Fibroblast of skin of right quadriceps (primary cell): ENCODE results near the gene ST8SIA2.

ENCODE experiments used
- DNase-seq: peaks from one replicate; pipeline ENCODE4 v3.0.0-alpha.2; 2013

Gene ST8SIA2

DNA sequence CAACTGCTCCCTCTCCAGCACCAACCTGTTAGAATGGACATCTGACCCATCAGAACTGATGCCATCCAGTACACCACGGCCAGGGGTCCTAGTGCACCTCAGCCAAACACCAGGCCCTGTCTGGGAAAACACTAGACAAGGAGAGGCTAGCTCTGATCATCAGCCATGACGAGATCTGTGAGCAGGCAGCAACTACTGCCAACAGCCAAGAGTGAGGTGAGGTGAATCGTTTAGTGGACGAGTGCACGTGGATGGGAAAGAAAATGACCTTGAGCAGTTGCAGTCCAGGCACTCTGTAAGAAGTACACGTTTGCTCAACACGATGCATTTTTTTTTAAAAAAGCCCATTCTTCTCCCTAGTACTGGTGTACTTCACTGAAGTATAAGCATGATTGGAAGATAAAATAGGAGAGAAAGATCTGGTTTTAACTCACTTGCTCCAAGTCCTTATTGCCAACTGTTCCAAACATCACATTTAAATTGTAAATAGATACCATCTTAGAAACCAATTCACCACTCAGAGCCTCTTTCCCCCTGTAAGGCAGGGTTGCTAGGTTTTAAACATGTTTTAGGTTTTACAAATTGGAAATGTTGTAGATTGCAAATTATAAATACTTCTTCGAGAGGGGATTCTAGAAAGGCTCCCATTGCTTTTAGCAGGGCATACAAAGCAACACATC is 5.7 kb downstream of the ST8SIA2 start:
- no peak for DNase-seq

DNA sequence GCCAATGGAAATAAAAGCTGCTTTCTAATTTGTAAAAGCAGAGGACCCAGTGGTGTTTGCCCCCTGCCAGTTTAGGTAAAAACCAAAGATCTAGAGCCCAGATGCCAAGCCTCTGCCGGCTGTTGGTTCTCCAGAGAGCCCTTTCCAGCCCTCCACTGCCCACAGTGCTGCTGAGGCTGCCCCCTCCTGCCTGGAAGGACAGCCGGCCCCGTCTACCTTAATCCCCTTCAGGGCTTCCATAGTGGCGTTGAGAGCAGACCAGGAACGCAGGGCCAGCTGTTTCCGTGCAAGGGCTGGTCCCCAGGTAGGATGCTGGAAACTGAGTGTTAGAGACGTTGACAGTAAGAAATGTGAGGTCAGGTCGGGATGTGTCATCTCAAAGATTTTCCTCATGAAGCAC is 6.9 kb downstream of the ST8SIA2 start:
- DNase-seq = no peak

DNA sequence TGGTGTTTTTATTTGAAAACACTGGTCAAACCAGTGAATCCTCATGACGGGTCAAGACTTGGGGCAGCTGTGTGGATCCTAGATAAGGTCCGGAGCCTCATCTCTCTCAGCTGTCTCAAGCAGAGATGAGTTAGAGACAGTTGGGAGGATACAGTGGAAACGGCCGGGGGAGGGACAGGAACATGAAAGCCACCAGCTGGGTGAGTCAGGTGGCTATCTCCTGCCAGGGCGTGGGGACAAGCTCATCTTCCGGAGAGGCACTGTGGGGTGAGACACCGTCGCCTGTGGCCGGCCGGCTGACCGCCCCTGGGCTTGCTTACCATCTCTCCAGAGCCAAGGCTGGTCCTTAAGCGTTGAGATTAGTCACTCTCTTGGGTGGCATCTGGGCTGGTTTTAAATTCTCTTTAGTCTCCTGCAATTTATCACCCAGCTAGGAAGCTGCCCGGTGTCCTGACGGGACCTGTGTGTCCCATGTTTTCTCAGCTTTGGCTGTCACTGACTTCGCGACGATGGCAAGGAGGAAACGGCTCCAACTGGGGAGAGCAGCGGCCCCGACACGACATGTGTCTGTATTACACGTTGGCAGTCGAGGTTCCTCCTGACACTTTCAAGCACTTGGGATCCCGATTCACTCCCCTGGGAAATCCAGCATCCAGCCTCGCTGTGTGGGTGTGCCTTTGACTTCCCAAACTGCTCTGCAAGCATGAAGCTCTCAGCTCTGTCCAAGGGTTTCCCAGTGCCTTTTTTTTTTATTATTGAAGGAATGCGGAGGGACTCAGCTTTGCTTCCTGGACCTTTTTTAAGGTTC is 7.5 kb downstream of the ST8SIA2 start:
- no peak for DNase-seq

DNA sequence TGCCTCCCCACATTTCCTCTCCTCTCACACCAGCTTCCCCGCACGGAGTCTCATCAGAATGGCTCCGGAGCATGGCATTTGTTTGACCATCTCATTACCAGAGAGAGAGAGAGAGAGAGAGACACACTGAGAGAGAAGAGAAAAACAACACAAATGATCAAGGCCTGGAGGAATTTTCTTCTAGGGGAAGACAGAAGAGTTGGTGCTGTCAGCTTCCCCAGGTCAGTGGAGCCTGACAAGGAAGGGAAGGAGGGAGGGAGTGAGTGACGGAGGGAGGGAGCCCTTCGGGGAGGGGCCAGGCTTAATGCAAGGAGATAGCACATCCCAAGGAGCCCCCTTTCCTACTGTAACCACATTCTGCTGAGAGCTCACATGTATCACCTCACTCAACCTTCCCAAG is 9.1 kb downstream of the ST8SIA2 start:
- no peak for DNase-seq

DNA sequence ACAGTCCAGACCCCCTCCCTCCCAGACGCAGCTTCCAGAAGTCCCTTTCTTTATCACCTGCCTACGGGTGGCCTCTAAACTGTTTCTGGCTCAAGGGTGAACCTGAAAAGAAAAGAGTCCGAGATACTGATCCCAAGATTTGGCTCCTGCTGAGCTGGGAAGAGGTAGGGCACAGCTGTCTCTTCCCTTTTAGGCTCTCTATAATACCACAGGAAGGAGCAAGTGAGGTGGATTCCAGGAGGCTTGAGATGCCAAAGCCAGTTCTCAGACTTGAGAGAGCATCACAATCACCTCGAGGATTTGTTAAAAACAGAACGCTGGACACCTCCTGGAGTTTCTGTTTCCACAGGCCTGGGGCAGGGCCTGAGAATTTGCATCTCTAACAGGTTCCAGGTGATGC is 12.3 kb downstream of the ST8SIA2 start:
- no peak for DNase-seq

DNA sequence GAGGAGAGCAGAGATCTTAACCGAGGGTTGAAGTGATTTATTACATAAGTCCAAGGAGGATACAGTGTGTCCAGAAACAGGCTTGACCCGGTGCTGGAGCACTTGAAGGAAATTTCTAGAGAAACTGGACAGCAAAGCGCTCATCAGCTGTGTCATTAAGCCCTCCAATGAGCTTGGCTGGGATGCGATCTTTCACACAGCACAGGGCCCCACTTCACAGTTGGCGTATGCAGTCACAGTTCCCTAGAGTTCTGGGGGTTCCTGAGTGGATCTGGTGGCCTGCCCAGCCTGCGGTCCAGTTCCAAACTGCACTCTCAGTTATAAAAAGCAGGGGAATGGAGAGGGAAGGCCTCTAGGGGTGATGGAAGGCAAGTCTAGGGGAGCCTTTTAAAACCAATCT is 13.6 kb downstream of the ST8SIA2 start:
- DNase-seq = no peak

DNA sequence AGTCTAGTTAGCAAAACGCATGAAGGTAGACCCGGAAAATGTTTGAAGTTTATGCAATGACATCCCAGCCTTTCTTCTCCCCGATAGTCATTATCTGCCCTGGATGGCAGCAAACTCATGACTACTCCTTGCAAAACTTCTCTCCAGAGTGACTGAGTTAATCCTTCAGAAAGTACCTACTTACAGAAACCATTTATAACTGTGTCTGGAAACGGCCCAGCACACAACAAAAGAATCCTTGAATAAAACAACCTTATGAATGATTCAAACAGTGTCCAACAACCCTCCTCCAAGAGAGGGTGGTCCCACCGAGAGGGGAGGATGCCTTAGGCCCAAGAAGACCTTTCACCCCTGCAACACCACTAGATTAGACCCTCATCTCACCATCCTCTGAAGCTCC is 14.2 kb downstream of the ST8SIA2 start:
- no peak for DNase-seq

DNA sequence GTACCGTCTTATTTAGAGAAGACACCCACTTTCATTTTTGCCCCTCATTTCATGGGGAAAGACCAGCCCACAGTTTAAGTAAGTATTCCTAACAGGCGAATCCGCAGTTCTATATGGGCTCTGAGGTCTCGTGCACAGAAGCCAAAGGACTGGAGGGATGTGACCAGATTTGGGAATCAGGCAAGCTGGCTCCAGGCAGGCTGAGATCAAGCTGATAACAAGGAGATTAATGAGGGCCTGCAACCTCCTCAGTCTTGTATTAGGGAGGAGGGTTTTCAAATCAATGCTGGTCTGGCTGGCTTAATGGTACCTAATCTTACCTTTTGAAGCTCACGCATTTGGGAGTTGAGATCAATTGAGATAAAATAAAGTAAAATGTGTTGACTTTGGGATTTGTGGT is 15.3 kb downstream of the ST8SIA2 start:
- DNase-seq = no peak

DNA sequence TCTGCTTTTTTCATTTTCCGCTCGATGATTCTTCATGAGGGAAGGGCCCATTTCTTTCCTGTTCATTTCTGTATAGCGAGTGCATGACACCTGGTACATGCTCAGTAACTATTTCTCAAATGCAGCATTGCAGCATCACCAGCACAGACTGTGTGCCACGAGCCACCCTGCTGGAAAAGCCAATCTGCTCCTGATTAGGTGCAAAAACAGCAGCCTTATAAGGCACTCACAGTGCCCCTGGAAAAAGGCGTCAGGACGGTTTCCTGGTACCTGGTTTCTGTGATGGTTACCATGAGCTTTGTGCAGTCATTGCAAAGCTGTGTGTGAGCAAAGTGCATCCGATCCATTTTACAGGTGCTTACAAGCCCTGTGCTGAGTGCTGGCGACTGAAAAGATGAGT is 15.8 kb downstream of the ST8SIA2 start:
- DNase-seq = no peak

DNA sequence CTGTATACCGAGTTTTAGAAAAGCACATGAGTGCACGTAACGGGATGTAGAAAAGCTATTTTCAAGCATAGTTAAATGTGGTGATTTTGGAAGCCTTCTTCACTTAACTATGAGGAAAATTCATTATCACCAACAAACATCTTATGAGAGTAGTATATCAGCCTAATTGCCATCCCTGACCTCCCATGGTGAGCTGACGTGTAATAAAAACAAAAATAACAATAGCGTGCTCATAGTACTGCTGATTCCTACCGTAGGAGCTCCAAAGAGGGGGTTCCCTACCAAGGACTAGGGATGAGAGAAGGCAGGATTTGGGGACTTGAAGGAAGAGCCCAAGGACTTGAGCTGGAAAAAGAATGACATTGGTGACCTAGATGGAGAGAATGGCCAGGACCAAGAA is 16.9 kb downstream of the ST8SIA2 start:
- no peak for DNase-seq

DNA sequence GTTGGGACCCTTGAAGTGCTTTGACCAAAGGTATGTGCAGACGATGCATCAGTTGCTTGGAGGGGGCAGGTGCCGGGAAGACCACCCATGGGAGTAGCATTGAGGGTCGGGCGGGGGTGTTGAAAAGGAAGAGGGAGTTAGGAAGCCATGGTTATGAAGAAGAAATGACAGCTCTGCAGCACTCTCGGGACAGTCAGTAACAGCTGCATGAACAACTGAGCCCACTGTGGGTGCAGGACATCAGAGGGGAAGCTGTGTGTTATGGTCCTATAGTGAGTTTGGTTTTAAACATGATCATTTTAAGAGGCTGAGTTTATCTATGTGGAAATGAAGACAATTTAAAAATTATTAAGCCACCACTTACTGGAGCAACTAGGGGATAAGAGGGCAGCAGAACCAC is 17.6 kb downstream of the ST8SIA2 start:
- no peak for DNase-seq

DNA sequence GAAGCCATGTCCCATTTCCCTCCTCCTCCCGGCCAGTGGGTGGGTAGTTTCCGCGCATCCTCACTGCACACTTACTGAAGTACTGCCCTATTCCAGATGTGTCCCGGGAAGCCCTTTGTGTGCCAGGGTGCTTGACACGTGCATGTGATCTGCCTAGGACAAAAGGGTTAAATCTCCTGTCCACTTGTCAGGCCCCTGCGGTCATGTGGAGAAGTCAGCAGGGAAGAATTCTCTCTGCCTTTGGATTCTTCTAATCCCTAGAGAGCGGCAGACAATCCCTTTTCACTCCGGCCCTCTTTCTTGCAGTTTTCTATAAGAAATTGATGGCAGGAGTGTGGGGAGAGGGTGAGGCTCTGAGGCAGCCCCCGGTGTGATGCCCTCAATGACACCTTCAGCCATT is 19.8 kb downstream of the ST8SIA2 start:
- no peak for DNase-seq

DNA sequence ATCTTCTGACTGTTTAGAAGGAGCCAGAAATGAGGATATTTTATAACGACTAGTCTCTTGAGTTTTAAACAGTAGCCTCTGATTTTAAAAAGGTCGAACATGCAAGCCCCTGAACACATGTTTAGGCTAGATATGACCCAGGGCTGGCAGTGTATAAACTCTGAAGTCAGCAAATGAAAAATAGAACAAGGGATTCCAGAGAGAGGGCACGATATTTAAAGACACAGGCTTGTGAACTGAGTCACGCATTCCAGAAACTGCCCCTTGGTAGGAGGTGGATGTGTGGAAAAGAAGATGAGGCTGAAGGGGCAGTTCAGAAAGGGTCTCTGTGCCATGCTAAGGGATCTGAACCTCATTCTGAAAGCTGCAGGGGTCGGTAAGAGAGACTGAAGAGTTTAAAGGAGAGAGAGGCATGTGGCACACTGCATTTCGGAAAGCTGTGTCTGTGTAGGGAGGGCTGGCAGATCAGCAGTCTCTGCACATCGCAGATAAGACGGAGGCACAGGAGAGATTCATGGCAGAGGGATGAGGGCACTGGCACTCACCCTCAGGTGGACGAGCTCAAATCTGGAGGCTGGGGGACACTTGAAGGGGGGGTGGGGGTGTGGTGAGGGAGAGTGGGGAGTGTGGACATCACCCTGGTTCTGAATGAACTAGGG is 22.1 kb downstream of the ST8SIA2 start:
- no peak for DNase-seq

DNA sequence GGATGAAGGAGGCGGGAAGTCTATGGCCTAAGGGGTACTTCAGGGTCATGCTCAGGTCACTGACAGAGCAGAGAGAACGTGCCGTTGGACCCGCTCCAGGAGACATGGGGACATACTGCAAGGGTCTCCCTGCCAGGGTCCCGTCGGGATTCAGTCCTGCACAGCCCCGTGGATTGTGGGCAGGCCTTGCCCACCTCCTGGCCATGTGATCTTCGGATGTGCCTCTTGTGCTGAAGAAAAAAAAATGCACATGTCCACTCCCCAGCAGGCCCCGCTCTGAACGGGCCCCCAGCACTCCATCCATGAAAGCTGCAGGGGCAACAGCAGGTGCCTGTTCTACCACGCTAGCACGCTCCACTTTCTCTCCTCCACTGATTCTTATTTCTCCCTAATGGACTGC is 22.9 kb downstream of the ST8SIA2 start:
- no peak for DNase-seq

DNA sequence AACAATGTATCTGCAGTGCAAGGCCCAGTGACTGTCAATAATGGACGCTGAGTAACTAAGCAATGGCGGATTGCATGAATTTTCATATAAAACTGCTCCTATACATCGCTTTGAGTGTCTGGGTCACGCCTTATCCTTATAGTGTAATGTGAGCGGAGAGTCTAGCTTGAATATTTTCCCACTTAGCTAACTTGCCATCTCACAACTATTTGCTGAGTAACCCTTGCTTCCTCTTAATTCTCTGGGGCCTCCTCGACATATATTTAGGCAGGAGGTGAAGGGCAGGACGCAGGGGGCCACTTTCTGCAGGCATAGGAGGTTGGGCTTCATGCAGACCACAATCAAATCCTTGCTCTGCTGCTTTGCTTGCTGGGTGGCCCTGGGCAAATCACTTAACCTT is 24.0 kb downstream of the ST8SIA2 start:
- DNase-seq = peak; percentile 58

DNA sequence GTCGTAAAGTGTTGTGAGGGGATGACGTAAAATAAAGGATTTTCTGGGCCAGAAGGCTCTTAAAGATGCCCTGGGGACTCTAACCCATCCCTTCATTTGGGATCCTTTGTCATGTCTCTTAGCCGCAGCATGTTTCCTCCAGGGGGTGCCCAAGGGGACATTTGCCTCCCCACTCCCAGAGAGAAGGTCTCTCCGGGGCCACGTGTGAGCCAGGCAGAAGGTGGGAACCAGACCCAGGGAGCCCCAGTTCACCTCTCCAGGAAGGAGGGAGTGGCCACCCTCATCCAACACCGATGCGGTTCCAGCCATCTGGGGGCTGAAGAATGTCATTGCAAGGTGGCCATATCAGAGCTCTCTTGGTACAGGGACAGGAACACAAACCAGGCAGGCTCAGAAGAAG is 25.2 kb downstream of the ST8SIA2 start:
- no peak for DNase-seq

DNA sequence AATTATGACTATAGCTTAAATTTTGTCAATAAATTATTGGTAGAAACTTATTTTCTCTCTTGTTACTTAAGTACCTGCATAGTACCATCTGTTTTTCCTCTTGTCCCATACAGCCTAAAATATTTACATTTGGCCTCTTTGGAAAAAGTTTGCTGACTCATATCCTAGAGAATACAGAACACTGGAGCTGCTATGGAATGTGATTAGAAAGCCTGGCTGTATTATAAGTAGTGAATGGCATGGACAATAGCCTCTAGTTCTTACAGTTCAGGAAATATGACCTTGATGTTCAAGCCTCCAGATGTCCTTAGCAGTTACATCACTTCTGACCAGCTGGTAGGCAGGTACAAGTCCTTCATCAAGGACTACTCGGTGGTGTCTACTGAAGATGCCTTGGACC is 28.3 kb downstream of the ST8SIA2 start:
- peak; percentile 69 for DNase-seq

DNA sequence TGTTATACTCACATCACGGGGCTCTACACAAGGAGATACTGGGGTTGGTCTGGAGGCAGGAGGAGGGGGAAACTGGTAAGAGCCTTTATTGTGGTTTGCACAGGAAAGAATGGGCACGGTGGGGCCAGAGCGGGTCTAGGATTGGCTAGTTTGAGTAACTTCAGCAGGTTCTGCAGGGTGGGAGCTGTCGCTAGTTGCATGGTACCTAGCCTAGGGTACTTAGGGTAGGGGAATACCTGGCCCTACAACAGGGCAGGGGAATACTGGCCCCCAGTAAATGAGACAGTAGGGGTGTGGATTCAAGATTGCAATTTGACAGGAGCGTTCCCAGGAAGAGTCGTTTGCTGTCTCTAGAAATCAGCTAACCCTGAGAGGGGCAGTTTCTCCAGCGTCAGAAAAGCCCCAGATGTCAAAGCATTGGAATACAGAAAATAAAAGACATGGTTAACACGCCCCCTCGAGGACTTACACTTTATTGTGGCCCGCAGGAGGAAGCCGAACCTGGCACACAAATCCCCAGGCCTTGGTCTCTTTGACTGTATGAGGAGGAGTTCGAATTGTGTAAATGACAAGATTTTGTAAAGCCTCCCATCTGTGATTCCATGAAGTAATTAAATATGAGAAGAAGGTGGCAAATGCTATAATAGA is 32.0 kb downstream of the ST8SIA2 start:
- DNase-seq = no peak

DNA sequence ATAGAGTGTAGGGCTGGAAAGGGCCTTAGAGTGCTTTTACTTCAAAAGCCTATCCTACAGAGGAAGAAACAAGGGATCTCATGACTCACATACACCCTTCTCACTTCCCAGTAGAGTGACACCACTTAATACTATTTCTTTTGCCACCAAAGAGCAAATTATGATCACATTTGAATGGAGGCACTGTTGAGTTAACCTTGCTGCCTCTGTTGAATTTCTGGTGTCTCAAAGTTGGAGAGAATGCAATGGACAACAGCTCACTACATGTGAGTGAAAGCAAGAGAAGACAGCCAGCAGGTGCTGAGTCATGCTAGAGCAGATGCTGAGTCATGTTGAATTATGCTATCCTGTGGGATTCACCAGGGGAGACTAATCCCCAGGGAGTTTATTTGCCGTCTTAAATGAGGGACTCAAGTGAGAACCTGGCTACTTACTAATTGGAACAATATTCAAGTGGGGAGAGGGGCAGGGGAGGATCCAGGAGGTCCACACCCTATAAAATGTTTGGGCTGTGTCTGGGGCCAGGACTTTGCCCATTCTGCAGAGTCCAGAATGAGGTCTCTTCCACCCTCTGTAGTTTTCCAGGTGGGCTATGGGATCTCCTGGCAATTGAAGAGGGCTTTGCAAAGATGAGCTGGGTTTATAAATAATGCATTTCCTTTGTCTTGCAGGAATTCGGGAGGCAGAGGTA is 35.8 kb downstream of the ST8SIA2 start:
- peak; percentile 95 for DNase-seq

DNA sequence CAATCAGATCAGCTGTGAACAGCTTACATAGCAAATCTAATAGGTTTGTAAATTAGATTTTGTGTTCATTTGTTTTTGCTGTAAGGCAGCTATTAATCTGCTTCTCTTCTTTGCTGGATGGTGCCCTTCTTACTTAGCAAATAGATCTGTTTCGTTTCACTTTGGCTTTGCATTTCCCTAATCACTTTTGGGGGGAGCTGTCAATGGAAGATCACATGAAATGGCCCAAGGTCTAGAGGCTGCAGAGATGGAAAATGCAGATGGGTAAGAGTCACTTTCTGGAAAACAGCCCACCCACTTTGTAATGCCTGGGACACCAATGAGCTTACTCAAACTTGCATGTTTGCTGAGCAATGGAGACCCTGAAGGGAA is 36.4 kb downstream of the ST8SIA2 start:
- DNase-seq = peak; percentile 65

DNA sequence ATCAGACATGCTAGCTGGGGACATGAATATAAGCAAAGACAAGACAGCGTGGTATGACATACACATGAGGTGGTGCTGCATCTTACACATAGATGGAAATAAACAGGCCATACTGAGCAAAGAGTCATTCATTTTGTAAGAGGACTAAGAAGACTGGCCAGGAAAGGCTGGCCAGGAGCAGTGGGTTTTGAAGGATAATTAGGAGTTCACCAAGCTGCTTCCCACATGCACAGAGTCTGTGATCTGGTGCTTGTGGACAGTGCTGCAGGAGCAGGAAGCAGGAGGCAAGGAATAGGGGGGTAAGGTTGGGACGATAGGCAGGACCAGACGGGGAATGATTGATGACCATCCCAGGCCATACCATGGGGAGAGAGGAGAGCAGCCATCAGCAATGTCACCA is 41.5 kb downstream of the ST8SIA2 start:
- DNase-seq = no peak

DNA sequence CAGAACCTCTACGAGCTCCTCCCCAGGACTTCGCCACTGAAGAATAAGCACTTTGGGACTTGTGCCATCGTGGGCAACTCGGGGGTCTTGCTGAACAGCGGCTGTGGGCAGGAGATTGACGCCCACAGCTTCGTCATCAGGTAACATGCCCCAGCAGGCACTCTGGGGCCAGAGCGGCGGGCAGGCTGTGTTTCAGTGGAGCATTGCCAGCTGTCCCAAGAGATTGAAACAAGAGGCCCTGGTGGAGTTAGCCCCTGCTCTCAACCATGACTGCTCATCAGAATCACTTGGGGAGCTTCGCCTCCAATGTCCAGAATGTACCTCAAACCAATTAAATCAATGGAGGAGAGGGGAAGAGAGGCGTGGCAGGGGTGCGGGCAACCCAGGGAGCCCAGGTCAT is 44.8 kb downstream of the ST8SIA2 start:
- DNase-seq = no peak

DNA sequence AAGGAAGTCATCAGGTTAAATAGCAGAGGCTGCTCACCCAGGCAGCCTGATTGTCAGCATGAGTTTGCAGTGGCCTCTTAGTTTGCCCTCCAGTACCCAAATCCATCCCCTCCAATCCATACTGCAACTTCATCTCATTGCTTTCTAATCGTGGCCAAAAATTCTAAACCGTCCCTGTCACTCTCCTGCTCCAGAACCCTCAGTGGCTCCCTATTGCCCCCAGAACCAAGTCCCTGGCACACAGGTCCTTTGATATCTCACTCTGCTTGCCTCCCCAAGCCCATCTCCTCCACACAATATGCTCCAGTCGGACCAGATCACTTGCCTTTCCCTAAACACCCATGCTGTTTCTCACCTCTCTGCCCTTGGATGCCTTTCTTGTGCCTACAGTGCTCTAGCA is 49.7 kb downstream of the ST8SIA2 start:
- DNase-seq = no peak
